ENCODE data around the gene MARCHF6.

MARCHF6 gene
- total RNA-seq = 224 to 269 reads per million in 2 donors

GRCh38 chr5:10353241-10354047 lies at the start of gene MARCHF6:
Gene MARCHF6, plus strand, starts transcription at chr5:10353695. Its CDS starts 204 bp downstream, at chr5:10353899.
- peak; percentile 90 to 97 (median 95) for DNase-seq

GRCh38 chr5:10303699-10304170 lies 49.8 kb upstream of the MARCHF6 start:
- no peak for DNase-seq

GRCh38 chr5:10304932-10305331 lies 48.6 kb upstream of the MARCHF6 start:
- no peak for DNase-seq

DNA sequence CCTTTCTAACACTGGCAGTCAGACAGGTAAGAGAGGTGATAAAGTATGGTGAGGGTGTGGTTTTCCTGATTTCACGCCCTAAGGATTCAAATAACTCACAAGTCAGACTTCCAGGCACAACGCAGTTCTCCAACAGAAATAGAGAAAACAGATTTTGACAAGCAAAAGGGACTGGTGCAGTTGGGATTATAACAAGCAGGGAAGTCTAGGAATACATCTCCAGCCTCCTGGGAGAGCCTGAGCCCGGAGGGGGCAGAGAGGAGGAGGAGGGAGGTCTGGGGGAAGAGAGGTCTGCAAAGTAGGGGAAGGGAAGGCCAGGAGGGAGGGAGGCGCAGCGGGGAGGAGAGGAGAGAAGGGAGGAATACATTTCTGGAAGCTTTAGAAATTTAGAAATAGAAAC lies 47.4 kb upstream of the MARCHF6 start:
- DNase-seq = no peak

- DNase-seq = no peak
These were observed 46.7 kb upstream of the MARCHF6 start for GRCh38 chr5:10306806-10307205.

- peak in 1 of 5 experiments; percentile 32 for DNase-seq
These were observed 46.0 kb upstream of the MARCHF6 start, which contains the start of gene CMBL for GRCh38 chr5:10307206-10308148. Gene CMBL, minus strand, starts transcription at chr5:10307902. Its CDS starts 17,140 bp downstream, at chr5:10290762.

DNA sequence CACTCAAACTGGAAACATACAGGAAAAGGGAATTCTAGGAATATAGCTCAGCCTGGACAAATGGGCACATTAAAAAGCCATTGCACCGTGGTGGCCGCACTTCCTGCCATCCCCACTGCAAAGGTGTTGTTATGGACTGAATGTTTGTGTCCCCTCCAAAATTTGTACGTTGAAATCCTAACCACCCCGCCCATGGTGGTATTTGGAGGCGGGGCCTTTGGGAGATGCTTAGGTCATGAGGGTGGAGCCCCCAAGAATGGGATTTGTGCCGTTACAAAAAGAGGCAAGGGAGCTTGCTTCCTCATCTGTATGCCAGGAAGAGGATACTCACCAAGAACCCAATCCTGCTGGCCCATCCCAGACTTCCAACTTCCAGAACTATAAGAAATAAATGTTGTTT lies 44.7 kb upstream of the MARCHF6 start:
- DNase-seq = no peak

DNA sequence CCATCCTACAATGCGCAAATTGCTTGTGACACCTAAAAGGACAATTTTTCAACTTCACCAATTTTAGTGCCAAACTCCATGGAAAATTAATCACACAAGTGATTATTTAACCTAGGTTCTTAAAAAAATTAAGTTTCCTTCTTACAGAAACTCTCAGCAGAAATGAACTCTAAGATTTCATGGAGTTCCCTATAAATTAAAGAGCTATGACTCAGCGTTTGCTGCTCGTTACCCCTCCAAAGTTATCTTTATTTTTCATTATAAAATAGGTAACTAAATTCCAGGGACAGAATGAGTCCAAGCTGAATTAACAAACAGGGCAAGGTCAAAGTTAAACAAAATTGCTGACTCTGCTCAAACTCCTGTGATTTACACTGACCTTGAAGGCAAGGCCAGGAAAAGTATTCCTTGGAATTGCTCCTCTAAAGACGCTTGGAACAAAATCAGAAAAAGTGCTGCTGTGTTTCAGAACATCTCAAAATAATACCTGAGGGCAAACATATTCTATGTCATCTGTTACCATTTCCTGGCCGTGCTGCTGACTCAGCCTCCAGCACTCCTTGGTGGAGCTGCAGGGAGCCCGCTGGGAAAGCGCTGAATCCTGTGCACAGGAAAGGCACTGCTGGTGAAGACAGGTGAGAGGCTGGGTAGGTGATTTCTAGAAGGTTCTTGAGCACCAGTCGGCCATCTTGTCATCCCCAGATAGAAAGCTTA lies 43.3 kb upstream of the MARCHF6 start:
- DNase-seq = no peak

GRCh38 chr5:10310835-10311570 lies 42.5 kb upstream of the MARCHF6 start:
- peak in 1 of 5 experiments; percentile 27 for DNase-seq

DNA sequence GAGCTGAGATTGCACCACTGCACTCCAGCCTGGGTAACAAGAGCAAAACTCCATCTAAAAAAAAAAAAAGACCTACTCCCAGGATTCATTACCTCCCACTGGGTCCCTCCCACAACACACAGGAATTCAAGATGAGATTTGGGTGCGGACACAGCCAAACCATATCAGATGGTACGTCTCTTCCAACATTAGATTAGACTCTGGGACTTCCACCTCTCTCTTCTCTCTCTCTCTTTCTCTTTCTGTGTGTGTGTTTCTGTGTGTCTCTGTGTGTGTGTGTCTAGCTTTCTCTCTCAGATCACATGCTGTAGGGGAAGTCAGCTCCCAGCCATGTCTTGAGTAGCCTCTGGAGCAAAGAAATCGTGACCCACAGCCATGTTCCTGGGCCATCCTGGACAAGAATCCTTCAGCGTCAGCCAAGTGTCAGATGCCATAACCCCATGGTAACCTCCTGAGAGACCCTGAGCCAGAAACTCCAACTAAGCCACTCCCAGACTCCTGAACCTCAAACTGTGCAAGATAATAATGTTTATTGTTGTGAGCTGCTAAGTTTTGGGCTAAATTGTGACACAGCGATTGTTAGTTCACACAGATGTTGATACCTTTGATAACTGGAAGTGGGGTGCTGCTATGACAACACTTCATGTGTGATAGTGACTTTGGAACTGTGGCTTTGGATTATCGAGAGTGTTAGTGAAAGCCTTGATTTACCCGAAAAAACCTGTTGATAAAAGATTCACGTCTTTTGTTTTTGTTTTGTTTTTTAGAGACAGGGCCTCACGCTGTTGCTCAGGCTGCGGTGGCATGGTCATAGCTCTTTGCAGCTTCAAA lies 41.7 kb upstream of the MARCHF6 start:
- DNase-seq = no peak

DNA sequence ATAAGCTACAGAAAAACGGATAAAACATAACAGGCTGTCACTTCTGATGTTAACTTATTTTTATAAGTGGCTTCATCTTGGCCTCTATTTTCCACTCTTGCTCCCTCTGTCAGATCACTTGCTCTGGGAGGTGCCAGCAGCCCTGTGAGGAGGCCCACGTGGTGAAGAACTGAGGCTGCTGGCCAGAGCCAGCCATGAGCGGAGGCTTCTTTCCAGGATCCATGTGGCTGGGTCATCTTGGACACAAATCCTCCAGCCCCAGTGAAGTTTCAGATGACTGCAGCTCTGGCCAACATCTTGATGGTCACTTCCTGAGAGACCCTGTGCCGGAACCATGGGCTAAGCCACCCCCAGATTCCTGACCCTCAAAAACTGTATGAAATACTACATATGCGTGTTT lies 38.3 kb upstream of the MARCHF6 start:
- no peak for DNase-seq

DNA sequence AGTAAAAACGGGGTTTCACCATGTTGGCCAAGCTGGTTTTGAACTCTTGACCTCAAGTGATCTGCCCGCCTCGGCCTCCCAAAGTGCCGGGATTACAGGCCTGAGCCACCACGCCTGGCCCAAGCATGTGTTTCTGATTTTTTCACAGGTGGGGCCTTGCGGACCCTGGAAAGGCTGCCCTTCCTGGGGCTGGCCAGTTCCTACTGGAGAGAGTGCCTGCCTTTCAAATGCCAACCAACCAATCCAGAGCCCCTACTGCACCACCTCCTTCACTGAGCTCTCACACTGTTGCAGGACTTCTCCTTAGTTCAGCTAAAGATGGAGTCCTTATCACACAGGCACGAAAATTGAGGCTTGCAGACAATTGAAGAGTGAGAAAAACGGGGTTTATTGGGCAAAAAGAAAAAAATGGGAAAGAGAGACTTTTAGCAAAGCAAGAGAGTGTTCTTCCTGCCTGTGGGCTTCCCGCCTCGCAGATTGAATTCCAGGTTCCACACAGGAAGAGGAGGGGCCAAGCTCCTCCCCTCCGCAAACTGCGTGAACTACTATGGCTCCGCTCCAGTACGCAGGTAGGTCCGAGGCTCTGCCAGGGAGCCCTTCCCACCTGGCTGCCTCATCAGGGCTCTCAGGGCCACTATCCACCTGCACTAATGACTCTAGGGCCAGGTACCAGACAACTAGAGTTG lies 37.5 kb upstream of the MARCHF6 start:
- DNase-seq = no peak

- DNase-seq = no peak
These were observed 35.4 kb upstream of the MARCHF6 start for GRCh38 chr5:10317825-10318682.

- no peak for DNase-seq
These were observed 34.2 kb upstream of the MARCHF6 start for GRCh38 chr5:10319202-10319851.

DNA sequence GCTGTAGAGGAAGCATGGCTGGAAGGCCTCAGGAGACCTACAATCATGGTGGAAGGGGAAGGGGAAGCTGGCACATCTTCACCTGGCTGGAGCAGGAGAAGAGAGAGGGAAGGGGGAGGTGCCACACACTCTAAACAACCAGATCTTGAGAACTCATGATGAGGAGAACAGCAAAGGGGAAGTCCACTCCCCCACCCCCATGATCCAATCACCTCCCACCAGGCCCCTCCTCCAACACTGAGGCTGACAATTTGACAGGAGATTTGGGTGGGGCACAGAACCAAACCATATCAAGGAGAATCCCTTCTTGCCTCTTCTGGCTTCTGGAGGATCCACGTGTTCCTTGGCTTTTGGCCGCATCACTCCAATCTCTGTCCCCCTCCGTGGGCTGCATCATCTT lies 32.7 kb upstream of the MARCHF6 start:
- DNase-seq = no peak

DNA sequence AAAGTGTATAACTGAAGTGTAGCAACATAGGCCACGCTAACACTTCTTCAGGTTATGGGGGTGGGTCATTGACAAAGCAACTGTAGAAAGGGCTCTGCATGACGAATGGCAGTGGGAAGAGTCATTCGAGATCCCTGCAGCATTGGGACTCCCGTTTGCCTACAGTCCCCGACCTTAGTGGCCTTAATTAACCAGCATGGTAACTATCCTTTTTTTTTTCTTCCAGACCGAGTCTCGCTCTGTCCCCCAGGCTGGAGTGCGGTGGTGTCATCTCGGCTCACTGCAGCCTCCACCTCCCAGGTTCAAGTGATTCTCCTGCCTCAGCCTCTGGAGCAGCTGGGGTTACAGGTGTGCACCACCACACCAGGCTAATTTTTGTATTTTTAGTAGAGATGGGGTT lies 31.6 kb upstream of the MARCHF6 start:
- no peak for DNase-seq

- DNase-seq = no peak
These were observed 29.7 kb upstream of the MARCHF6 start for GRCh38 chr5:10323588-10324488.

Data from T-helper 2 cell (primary cell).